DMS153 treated with DMSO at 0.1 percent for 48 hours (cell line): ENCODE results near the gene TEN1.
"Not testable (repeated sequence)": the region's sequence is repeated elsewhere in the genome, so short reads cannot be mapped to it uniquely, and the experiment has no call there.

Experiments
- DNase-seq: peaks from one replicate; lab custom pipeline; 2025; ENCODE audit not compliant: unreplicated experiment; lab: John Stamatoyannopoulos, UW

TEN1 gene, protein sequence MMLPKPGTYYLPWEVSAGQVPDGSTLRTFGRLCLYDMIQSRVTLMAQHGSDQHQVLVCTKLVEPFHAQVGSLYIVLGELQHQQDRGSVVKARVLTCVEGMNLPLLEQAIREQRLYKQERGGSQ

GRCh38 chr17:75978938-75979704 is at the start of gene TEN1, which contains the start of gene ACOX1:
Gene TEN1 (plus strand): TSS chr17:75979240. CDS start chr17:75986193, 6,953 bp downstream.
Gene ACOX1 (minus strand): TSS chr17:75979166. CDS start chr17:75979073, 93 bp downstream.
- peak; percentile 95 for DNase-seq

GRCh38 chr17:75931062-75931461 is 48.0 kb upstream of the TEN1 start:
- DNase-seq = no peak

GRCh38 chr17:75932852-75933251 is 46.2 kb upstream of the TEN1 start:
- no peak for DNase-seq

- DNase-seq = no peak
These were observed 45.2 kb upstream of the TEN1 start for GRCh38 chr17:75933808-75934207.

DNA sequence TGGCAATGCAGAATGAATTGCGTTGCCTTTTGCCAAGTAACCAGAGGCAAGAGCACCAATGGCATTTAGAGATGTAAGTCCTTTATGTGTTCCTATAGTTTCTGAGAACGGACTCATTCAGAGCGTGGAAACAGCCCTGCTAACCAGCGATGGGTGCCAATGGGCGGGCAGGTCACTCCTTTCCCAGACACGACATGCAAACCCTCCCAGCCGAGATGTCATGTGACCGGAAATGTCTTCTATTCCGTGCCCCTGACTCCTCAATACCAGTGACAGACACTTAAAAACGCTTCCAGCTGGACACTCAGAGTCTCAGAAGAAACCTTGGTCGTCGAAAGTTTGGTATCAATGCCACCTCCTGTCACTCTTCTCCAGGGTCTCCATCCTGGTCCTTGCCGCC is 41.4 kb upstream of the TEN1 start:
- no peak for DNase-seq

DNA sequence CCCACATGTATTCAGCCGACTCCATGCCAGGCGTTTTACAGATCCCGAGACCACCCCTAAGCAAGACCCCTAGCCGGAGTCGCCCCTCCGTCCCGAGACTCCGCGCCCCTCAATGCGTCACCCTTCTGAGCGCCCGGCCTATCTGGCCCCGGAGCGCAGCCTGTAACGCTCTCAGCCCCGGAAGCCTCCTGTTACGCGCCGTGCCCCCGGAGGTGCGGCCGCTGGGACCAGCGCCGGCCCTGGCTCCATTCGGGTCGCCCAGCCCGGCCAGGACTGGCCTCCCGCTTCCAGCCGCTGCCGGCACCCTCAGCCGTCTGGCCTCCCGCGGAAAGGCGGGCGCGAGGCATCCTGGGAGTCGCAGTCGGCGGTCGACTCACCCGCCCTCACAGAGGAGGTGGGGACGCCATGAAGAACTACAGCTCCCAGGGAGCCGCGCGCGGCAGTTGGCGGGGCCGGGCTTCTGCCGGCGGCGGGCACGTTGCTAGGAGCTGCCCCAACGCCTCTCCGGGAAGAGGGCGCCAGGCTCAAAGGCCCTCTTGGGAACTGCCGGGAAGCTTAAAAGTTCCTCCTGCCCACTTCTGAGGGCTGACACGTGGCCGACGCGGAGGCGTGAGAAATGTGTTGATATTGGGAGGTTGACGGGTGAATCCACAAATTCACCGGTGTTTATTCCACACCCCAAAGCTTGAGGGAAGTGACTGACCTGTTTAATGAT is 38.2 kb upstream of the TEN1 start, which contains the start of gene FBF1:
TSS of gene FBF1 (minus strand) at position 316 of the 715 bp plus-strand sequence. CDS start 2,893 bp downstream, outside the sequence.
- peak; percentile 96 for DNase-seq

GRCh38 chr17:75941442-75941819 is 37.6 kb upstream of the TEN1 start:
- DNase-seq = no peak

DNA sequence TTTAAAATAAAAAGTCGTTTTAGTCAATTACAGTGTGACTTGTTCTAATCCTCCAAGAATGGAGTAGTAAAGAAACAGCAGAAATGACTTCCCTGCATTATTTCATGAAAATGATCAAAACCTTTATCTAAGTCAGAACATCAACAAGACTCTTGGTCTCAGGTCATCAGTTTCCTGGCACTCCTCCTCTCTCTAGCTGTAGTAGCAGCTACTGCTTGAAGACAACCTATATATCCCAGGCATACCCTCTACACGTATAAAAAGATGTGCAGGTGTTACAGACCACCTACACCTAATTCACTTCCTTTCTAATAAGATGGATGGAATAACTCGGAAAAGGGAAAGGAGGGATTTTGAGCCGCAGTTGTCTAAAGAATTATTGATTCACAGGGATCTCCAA is 36.6 kb upstream of the TEN1 start:
- no peak for DNase-seq

DNA sequence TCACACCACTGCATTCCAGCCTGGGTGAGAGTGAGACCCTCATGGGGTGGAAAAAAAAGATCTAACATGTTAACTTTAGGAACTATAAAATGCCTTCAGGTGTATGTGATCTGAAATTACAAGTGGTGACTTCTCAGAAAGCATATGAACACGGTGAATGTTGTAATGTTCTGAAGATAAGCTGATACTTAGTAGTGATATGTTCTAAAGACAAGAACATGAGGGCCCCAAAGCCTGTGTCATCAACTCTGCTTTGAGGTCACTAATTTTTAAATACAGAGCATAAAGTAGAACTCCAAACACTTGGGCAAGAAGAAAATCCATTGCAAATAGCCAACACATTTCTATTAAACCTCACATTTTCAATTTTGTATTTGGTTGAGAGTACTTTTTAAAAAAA is 35.5 kb upstream of the TEN1 start:
- DNase-seq = no peak

DNA sequence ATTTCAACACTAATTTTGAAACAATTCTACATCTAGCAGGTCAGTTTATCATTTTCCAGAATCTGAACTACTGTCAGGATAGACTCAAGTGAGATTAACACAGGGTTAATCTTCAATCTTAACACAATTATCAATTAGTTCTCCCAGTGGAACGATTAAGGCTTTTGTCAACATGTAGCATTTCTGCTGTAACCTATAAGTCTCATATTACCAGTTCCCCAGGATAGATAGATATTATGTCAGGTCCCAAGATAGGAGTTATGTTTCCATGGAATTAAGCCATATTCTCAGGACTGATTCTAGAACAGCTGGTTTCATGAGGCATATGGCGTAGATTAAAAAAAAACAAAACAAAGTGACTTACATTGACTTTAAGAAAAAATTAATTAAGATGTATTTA is 33.8 kb upstream of the TEN1 start:
- DNase-seq = no peak

- no peak for DNase-seq
These were observed 28.6 kb upstream of the TEN1 start for GRCh38 chr17:75950421-75950820.

DNA sequence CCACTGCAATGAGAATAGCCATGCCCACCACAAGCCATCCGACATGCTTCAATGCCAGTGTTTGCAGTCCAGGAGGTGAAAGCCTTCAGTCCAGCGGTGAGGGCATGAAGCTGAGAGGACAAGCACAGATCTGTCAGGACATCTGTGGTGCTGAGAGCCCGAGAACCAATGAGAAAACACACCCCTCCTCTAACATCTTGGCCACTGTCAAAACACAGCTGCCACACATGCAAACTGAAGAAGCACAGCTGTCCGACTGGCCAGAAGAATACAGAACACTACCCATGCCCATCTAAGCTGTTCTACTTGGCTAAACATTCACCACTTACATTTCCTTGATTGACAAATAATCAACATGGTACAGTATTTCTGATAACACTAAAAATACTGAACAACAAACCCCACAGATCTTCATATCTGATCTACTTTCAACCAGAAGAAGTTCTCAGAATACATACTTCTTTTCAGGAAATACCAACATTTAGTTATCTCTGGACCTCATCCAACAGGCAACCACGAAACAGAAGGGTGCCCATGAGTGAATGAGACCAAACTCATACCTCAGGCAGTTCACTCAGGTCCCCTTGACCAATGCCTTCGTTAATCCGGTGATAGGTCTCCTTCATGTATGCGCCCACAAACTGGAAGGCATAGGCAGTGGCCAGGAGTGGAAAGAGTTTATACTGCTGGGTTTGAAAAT is 28.0 kb upstream of the TEN1 start:
- DNase-seq = no peak

GRCh38 chr17:75959051-75959838 is 19.8 kb upstream of the TEN1 start:
- no peak for DNase-seq

GRCh38 chr17:75959839-75960511 is 19.1 kb upstream of the TEN1 start:
- no peak for DNase-seq

GRCh38 chr17:75965468-75965867 is 13.6 kb upstream of the TEN1 start:
- DNase-seq = no peak

DNA sequence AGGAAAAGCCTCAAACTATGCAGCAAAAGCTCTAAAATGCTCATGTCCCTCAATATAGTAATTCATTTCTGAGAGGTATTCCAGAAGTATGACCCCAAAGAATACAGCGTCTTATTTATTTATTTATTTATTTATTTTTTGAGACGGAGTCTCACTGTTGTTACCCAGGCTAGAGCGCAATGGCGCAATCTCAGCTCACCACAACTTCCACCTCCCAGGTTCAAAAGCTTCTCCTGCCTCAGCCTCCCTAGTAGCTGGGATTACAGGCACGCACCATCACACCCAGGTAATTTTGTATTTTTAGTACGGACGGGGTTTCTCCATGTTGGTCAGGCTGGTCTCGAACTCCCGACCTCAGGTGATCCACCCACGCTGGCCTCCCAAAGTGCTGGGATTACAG is 10.0 kb upstream of the TEN1 start:
- DNase-seq = not testable (repeated sequence)

DNA sequence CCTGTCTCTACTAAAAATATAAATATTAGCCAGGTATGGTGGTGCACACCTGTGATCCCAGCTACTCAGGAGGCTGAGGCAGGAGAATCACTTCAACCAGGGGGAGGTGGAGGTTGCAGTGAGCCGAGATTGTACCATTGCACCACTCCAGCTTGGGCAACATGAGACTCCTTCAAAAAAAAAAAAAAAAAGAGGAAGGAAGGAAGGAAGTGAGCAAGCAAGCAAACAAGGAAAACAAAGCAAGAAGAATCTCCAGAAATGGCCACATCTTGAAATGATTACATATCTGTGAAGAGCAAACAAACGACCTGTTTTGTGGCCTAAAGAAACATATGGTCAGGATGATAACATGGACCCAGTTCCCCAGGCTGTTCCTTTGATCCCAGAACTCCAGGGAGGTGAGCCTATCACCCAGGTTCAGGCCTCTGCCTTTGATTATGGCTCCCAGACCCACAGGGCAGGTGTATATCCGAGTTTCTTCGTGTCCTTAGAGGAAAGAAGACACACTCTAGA is 9.0 kb upstream of the TEN1 start:
- no peak for DNase-seq

DNA sequence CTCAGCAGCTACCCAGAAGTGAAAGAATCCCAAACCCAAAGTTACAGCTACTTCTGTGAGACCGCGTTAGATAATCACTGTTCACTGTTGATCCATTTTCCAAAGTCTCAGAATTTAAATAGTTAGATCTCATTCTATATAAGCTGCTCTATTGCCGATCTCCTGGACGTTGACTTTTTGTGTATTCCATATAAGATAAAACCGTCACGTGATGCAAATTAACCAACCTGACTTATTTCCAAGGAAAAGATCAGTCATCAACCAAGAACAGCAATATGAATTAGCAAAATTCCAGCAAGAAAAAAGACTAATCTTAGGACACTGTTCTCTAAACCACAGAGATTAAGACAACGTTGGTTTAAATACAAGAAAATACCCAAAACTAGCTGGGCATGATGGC is 8.4 kb upstream of the TEN1 start:
- DNase-seq = no peak

DNA sequence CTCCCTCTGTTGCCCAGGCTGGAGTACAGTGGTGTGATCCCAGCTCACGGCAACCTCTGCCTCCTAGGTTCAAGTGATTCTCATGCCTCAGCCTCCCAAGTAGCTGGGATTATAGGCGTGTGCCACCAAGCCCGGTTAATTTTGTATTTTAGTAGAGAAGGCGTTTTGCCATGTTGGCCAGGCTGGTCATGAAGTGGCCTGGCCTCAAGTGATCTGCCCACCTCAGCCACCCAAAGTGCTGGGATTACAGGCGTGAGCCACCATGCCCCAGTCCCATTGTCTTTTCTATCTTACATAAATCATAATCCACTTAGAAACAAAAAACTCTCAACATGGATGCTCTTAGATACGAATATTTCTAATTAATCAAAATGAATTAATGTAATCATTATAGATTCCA is 3.9 kb upstream of the TEN1 start:
- not testable (repeated sequence) for DNase-seq

- no peak for DNase-seq
These were observed 3.3 kb upstream of the TEN1 start for GRCh38 chr17:75975757-75976174.
